GM18505 (cell line): Measurements from ENCODE around the gene POLR2A.
"Not testable (repeated sequence)": the region's sequence is repeated elsewhere in the genome, so short reads cannot be mapped to it uniquely, and the experiment has no call there.

Source experiments
- ATAC-seq: cut with Tn5 transposase; IDR thresholded peaks from one replicate; pipeline ENCODE4 v1.9.1; 2021; ENCODE audit not compliant: unreplicated experiment
- POLR2A ChIP-seq: IDR thresholded peaks from 4 replicates; pipeline ENCODE4 v1.6.1; 2011; ENCODE audit warnings: borderline replicate concordance; ENCODE audit not compliant: insufficient read depth, insufficient read length; ENCODE audit errors: extremely low read depth

The POLR2A gene

DNA sequence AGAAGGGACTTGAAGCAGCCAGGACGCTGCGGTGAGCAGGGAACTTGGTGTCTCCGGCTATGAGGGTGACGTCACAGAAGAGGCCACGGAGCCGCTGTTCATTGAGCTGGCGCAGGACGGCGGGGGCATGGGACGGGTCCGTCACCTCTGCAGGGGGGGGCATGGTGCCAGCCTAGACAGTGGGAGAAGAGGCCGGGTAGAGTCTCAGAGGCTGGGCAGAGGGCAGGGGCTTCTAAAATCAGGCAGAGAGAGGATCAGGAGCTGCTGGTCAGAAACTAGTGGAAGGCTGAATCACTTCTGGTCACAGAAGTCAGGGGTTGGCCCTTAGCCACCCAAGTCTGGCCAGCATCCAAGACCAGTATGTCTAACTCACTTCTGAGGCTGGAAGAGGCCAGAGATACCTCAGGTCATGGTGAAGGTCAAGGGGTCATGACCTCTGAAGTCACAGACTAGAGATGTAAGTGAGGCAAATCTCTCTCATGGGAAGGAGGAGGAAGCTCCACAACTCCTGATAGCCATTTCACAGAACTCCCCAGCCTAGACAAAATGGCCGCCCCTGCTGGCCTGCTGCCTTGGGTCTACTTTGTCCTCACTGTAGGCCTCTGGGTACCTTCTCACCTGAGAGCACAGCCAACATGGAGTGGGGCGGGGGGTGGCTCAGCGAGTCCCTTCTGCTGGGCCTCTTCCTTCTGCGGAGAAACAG, 17.4 kb upstream of the POLR2A start:
- no peak for ATAC-seq
- no peak for TF ChIP-seq POLR2A

DNA sequence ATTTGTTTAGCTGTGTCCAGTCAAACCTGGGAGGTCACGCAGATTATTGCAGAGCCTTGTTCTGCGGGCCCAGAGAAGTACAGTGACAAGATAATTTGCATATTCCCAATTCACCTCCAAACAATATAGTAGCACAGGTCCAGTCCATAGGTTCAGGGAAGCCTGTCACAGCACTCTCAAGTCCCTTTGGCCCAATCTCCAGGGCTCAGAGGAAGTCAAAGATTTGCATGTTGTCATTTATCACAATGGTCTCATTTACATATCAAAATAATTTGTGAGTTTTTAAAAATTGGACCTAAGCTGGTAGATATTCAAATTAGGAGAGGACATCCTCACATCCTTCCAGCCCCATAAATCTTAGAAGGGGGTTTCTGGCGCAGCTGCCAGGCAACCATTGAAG, 16.7 kb upstream of the POLR2A start:
- no peak for ATAC-seq
- no peak for TF ChIP-seq POLR2A

DNA sequence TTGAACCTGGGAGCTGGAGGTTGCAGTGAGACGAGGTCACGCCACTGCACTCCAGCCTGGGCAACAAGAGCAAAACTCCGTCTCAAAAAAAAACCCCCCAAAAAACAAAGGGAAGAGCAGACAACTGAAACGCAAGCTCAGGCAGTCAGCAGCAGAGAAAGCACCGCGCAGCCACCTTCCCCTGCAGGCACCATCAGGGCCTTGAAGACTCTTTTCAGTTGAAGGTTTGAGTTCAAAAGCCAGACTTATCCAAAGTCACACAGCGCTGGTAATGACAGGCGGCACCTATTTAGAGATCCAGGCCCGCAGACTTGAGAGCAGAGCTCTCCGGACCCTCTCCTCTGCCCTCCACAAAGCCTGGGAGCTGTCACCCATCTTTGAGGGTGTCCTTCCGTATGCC, 15.9 kb upstream of the POLR2A start:
- ATAC-seq: no peak
- TF ChIP-seq POLR2A: no peak

DNA sequence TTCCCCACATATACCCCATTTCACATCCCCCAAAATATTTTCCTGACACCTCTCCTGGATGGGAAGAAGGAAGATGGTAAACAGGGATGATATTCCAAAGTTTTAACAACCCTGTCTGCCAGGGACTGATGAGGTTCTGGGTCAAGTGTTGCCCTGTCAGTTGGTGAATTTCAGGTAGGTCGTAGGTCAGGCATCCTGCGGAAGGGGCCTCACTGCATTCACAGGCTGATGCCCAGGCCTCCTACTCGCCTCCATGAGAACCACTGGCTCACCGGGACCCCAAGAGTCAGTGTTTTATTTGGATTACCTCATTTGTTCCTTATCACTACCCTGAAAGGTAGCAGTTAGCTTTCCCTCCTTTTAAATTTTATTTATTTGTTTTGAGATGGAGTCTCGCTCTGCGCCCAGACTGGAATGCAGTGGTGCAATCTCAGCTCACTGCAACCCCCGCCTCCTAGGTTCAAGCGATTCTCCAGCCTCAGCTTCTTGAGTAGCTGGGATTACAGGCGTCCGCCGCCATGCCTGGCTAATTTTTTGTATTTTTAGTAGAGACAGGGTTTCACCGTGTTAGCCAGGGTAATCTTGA, 15.3 kb upstream of the POLR2A start:
- no peak for ATAC-seq

DNA sequence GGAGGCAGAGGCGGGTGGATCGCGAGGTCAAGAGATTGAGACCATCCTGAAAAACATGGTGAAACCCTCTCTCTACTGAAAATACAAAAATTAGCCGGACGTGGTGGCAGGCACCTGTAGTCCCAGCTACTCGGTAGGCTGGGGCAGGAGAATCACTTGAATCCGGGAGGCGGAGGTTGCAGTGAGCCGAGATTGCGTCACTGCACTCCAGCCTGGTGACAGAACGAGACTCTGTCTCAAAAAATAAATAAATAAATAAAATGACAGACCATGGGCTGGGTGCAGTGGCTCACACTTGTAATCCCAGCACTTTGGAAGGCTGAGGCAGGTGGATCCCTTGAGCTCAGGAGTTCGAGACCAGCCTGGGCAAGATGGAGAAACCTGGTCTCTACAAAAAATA, 14.3 kb upstream of the POLR2A start:
- ATAC-seq: not testable (repeated sequence)

More for the DNA sequence above, 15.3 kb upstream of the POLR2A start:
- no peak for TF ChIP-seq POLR2A

DNA sequence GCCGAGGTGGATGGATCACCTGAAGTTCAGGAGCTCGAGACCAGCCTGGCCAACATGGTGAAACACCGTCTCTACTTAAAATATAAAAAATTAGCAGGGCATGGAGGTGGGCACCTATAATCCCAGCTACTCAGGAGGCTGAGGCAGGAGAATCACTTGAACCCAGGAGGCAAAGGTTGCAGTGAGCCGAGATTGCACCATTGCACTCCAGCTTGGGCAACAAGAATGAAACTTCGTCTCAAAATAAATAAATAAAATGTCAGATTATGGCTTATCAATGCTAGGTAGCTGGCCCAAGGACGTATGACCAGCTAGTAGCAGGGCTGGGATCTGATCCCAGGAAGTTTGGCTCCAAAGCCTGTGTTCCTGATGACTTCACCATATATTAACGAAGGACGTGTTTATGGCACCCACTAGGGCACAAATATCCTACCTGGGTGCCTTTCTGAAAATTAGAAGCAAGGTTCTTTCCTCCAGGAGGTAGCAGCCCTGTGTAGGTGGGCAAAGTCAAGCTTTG, 13.7 kb upstream of the POLR2A start:
- not testable (repeated sequence) for ATAC-seq

DNA sequence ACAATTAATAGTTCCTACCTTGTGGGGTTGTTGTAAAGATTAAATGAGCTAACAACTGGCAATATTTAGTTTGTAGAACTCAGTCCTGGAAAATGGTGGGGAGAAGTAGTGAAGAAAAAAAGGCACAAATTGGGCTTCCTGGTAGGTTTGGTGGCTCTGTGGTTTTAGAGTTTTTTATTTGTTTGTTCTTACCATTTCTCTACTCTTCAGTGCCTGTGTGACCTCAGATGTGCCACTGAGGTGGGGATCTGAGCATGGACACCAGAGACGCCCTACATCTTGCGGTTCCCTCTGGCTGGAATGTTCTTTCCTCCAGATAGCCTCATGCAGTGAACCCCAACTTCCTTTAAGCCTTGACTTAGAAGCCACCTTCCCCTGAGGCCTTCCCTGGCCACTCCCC, 12.4 kb upstream of the POLR2A start:
- ATAC-seq: no peak
- TF ChIP-seq POLR2A: no peak

DNA sequence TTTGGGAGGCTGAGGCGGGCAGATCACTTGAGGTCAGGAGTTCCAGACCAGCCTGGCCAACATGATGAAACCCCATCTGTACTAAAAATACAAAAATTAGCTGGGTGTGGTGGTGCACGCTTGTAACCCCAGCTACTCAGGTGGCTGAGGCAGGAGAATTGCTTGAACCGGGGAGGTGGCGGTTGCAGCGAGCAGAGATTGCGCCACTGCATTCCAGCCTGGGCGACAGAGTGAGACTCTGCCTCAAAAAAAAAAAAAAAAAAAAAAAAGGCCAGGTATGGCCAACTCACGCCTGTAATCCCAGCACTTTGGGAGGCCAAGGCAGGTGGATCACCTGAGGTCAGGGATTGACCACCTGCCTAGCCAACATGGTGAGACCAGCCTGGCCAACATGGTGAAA, 9.4 kb upstream of the POLR2A start:
- not testable (repeated sequence) for ATAC-seq

DNA sequence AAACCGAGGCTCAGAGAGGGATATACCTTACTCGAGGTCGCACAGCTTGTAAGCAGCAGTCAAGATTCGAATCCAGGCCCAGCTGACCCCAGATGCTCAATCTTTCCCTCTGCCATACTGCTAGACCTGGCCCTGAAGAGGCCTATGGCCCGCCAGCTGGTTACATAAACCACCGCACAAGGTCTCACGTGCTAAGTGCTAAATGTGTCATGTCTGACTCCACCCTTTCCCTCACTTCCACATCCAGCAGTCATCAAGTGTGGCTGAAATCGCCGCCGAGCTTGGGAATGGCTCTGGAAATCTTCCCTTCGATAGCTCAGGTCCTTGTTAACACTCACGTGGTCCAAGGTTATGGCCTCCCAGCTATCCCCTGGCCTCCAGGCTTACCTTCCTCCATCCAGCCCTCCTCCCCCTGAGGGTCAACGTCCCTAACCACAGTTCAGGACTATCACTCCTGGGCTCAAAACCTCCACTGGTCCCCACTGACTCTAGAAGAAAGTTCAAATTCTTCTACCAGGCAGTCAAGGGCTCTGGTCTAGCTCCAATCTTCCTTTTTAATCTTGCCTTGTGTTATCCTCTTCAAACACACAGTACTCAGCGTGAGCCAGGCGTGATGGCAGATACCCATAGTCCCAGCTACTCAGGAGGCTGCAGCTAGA, 8.3 kb upstream of the POLR2A start:
- no peak for ATAC-seq
- TF ChIP-seq POLR2A: no peak

DNA sequence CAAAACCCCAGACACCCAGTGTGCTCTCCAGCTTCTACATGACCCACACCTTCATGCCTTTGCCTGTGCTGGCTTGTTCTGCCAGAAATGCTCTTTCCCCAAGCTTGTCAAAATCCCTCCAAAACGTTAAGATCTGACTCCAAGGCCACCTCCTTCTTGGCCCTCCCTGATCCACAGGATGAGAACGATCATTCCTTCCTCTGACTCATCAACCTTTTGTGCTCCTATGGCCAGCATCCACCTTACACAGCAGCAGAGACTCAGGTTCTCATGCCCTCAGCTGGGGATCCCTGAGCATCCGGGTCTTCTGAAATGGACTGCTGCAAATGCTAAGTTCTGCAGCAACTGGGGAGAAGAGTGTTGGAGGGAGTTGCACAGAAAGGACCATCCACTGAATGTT, 7.7 kb upstream of the POLR2A start:
- TF ChIP-seq POLR2A: no peak
- ATAC-seq: no peak

DNA sequence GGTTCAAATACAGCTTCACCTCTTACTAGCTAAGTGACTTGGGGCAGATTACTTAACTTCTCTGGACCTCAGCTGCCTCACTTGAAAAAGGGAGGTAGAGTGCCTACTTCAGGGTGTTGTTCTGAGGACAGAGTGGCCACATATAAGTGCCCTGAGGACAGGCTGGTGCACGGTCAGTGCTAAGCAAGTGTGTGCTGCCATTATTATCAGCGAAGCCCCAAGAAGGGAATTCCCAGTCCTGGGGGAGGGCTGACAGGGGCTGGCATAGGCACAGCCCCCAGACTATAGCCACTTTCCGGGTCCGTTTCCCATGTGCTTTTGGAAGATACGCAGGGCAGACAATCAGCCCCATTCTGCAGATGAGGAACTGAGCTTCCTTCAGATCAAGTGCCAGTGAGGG, 7.2 kb upstream of the POLR2A start:
- no peak for TF ChIP-seq POLR2A
- ATAC-seq: no peak

DNA sequence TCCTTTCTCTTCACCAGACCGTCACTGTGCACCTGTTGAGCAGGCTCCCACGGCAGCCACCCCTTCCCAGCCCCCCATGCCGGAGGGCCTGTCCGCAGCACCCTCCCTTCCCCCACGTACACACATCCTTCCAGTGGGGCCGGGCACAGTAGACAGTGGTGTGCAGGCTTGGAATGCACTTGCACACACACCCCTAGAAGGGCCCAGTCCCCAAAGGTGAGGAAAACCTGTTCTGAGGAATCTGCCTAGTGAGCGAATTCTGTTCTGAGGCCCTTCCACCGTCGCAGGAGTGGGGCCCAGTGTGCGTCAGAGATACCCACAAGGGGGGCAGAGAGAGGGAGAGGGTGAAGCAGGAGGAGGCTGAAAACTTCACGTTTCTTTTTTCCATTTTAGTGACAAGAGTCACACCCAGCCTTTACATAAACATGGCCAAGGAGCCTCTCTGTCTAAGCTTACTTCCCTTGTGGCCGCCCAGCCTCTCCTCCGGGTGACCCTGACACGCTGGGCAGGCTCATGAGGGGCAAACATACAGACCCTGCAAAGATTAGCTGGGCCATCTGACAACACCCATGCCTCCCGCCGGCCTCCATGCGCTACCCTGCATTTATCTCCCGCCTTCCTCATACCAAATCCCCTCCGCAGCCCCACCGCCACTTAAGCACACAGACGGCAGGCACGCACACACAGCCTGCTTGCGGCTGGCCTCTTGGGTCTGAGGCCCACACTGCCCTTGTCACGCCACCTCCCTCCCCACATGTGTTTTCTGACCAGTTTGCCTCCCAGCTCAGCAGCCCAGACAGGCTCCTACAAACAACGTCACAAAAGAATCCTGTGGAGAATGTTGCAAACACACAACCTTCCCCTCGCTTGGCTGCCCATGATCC, 6.5 kb upstream of the POLR2A start:
- no peak for TF ChIP-seq POLR2A
- ATAC-seq: no peak
